Measurements from ENCODE around the gene POLR3A. TPM values are rescaled to one million over a fixed set of nuclear protein-coding genes. Genes with fewer than 3 reads are reported as not detected.
A peak's percentile ranks its signal among the peaks of the same experiment; 100 is the strongest.
"Not testable (repeated sequence)": the region's sequence is repeated elsewhere in the genome, so short reads cannot be mapped to it uniquely, and the experiment has no call there.

The POLR3A gene
- total RNA-seq = 18.2 and 18.3 TPM in 2 replicates

- peak; percentile 78 for DNase-seq (ENCODE audit: extremely low read depth, low read depth, low spot score)
Observed at GRCh38 chr10:78029269-78030226, at the start of gene POLR3A. Gene POLR3A (minus strand): TSS chr10:78029515. CDS start chr10:78029407, 108 bp downstream.

GRCh38 chr10:78078539-78079330, 49.4 kb upstream of the POLR3A start:
- DNase-seq (ENCODE audit: extremely low read depth, low read depth, low spot score) = no peak

DNA sequence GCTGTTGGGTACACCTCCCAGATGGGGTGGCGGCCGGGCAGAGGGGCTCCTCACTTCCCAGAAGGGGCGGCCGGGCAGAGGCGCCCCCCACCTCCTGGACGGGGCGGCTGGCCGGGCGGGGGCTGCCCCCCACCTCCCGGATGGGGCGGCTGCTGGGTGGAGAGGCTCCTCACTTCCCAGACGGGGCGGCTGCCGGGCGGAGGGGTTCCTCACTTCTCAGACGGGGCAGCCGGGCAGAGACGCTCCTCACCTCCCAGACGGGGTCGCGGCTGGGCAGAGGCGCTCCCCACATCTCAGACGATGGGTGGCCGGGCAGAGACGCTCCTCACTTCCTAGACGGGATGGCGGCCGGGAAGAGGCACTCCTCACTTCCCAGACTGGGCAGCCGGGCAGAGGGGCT, 46.5 kb upstream of the POLR3A start:
- DNase-seq (ENCODE audit: extremely low read depth, low read depth, low spot score) = not testable (repeated sequence)

DNA sequence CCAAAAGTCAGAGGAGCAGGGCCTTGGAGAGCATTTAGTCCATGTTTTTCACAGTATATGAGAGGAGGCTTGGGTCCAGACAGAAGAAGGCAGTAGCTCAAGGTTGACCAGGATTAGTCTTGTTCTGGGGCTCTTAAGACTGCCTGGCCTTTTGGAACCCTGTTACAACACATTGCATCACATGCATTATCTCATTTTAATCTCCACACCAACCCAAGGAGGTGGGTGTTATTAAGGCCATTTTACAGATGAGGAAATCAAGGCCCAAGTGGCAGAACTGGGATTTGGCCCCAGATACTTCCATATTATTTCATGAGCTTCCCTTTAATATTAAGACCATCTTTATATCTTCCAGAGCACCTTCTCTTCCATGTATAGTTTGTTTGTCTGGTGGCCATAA, 43.2 kb upstream of the POLR3A start:
- DNase-seq (ENCODE audit: extremely low read depth, low read depth, low spot score) = no peak

DNA sequence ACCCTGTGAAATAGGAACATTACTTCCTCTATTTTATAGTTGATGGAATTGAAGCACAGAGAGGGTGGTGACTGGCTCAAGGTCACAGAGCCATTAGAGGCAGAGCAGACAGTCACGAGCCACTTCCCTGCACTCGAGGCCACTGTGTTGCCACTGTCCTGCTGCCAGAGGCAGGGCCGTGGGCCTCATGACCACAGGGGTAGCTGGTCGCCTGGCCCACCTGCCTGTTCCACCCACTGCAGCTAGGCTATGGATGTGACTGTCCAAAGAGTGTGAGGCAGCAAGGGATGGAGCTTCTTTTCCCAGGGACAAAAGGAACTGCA, 42.5 kb upstream of the POLR3A start:
- DNase-seq (ENCODE audit: extremely low read depth, low read depth, low spot score) = no peak

- no peak for DNase-seq (ENCODE audit: extremely low read depth, low read depth, low spot score)
Observed at GRCh38 chr10:78071140-78071856, 42.0 kb upstream of the POLR3A start.

DNA sequence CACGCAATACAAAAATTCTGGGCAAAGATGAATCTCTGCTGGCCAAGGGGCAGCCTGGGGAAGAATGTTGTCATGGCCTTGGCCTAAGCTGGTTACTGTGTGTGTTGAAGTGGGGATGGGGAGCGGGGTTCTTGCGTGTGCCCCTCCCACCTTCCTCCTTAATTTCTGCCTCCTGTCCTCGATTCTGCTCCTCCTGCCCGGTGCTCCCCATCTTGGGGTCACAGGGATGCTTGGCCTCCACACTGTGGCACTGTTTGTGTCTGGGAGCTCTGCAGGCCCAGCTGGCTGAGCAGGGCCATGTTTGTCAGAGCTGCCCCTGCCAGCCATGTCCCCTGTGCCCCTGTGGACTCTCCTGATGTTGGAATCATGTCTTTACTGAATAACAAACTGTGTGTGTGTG, 41.4 kb upstream of the POLR3A start:
- no peak for DNase-seq (ENCODE audit: extremely low read depth, low read depth, low spot score)

DNA sequence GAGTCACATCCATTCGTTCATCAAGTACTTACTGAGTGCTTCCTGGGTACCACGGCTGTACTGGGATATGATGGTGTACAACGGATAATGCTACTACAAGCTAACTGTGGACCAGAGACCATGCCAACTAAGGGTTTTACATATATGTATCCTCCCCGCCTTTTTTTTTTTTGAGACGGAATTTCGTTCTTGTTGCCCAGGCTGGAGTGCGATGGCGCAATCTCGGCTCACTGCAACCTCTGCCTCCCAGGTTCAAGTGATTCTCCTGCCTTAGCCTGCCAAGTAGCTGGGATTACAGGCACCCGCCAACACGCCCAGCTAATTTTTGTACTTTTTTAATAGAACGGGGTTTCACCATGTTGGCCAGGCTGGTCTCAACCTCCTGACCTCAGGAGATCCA, 40.7 kb upstream of the POLR3A start:
- DNase-seq (ENCODE audit: extremely low read depth, low read depth, low spot score) = not testable (repeated sequence)

GRCh38 chr10:78069151-78069550, 39.8 kb upstream of the POLR3A start:
- no peak for DNase-seq (ENCODE audit: extremely low read depth, low read depth, low spot score)

- no peak for DNase-seq (ENCODE audit: extremely low read depth, low read depth, low spot score)
Observed at GRCh38 chr10:78066728-78067430, 37.6 kb upstream of the POLR3A start.

DNA sequence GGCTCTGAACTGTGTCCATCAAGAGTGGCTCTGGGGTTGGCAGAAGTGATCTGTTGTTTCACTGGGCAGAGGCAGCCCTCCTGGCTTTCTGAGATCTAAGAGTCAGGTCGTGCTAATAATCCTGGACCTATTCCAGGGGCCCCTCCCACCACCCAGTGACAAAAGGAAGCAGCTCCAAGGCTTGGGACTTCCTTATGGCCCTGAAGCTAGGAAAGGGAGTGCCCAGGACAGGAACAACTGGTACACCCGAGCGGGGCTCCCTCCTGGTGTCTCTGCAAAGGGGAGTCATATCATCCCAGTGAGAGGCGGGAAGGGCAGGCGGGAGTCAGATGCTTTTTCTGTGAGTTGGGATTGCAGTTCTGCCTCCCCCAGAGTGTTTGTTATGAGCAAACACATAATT, 36.7 kb upstream of the POLR3A start:
- DNase-seq (ENCODE audit: extremely low read depth, low read depth, low spot score) = no peak

DNA sequence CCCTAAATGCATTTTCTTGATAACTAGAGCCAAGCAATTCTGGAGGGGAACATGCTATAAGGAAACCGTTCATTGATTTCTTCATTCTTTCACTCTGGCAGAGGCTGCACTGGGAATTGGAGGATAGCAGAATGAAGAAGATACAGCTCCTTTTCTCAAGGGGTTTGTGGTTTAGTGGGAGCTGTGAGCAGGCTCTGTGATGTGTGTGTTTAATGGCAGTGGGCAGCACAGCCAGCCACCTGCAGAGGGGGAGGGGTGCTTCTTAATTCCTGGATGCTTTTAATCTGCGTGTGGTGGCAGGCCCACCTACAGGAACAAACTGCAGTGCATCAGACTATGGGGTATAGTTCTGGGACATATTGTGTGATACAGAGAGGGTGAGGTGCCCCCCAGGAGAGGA, 36.3 kb upstream of the POLR3A start:
- no peak for DNase-seq (ENCODE audit: extremely low read depth, low read depth, low spot score)

- DNase-seq (ENCODE audit: extremely low read depth, low read depth, low spot score) = not testable (repeated sequence)
Observed at GRCh38 chr10:78064919-78065318, 35.6 kb upstream of the POLR3A start.

GRCh38 chr10:78063236-78063635, 33.9 kb upstream of the POLR3A start:
- no peak for DNase-seq (ENCODE audit: extremely low read depth, low read depth, low spot score)

- DNase-seq (ENCODE audit: extremely low read depth, low read depth, low spot score) = no peak
Observed at GRCh38 chr10:78062296-78062695, 33.0 kb upstream of the POLR3A start.

- no peak for DNase-seq (ENCODE audit: extremely low read depth, low read depth, low spot score)
Observed at GRCh38 chr10:78059906-78060702, 30.8 kb upstream of the POLR3A start.

- DNase-seq (ENCODE audit: extremely low read depth, low read depth, low spot score) = no peak
Observed at GRCh38 chr10:78058562-78058961, 29.2 kb upstream of the POLR3A start.

DNA sequence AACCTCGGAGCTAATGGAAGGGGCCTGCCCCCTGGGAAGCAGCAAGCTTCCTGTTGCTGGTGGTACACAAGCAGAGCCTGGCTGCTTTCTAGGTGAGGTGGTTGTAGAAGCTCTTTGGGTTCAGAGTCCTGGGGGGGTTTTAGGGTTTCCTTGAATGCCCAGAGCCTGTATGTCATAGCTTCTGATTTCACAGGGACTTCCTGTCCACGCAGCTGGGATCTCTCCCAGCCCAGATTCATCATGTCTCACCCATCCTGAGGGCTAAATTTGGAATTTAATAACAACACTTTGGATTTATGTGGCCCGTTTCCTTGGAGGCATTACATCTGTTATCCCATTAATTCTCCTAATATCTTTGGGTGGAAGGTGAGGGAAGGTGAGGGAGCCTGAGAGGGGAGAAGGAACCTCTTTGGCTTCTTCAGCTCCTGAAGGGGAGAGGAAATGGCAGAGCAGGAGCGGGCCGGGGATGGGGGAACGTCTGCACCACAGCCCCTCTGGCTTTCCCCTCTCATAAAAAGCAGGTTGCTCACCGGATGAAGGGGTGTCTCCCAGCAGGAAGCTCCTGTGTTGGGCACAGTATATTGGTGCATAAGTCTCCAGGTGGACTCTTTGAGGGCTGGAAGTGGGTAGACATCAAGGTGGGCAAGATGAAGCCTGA, 24.0 kb upstream of the POLR3A start:
- no peak for DNase-seq (ENCODE audit: extremely low read depth, low read depth, low spot score)

DNA sequence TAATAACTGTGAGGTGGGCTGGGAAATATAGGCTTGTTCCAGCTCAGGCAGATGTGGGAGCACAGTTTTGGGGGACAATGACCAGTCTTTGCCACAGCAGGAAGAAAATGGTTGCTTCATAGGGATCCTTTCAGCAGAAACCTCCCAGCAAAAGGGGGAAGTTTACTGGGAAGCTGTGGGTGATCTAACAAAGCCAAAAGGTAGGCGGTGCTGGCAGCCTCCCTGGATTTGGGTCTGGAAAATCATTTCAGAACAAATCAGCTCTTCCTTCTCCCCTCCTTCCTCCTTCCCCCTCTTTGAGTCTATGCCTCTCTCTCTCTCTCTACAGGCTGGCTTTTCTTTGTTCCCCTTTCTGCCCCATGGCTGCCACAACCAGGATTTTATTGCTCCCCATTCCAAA, 20.5 kb upstream of the POLR3A start:
- no peak for DNase-seq (ENCODE audit: extremely low read depth, low read depth, low spot score)
